Stimulated activated CD8-positive, alpha-beta memory T cell treated with anti-CD3 and anti-CD28 coated beads, Interleukin-15, amount 100 ng/mL, for 1 hour (primary cell): ENCODE measurements around the gene RAG1.

Experiments used
- DNase-seq: peaks from one replicate; pipeline ENCODE4 v3.0.0-alpha.2; 2020; ENCODE audit warnings: low read depth

RAG1 gene

GRCh38 chr11:36628141-36628540 is 60.3 kb downstream of the RAG1 start:
- no peak for DNase-seq

- DNase-seq, result no peak
Measured at GRCh38 chr11:36628765-36629244, 61.0 kb downstream of the RAG1 start.
